Mucosa of descending colon (tissue), 3 donors: ENCODE measurements around the gene GNG5. TPM values are rescaled to one million over a fixed set of nuclear protein-coding genes. Genes with fewer than 3 reads are reported as not detected.

ENCODE experiments used
- ATAC-seq: fragments of 200-7000 bp; cut with Tn5 transposase; one replicate; pipeline ENCODE4 v1.9.1; 2020; ENCODE audit warnings: mild to moderate bottlenecking, moderate library complexity
- DNase-seq, 3 donors: peaks; one replicate each; pipeline ENCODE4 v3.0.0-alpha.2; 2020
- H3K36me3 ChIP-seq: fragments of 200-600 bp; one replicate; pipeline ENCODE4 v1.8.0; 2021; ENCODE audit warnings: low read depth, mild to moderate bottlenecking
- H3K4me1 ChIP-seq: fragments of 200-600 bp; one replicate; pipeline ENCODE4 v1.8.0; 2021; ENCODE audit warnings: low read depth, mild to moderate bottlenecking
- H3K4me3 ChIP-seq: fragments of 200-600 bp; one replicate; pipeline ENCODE4 v1.8.0; 2021; ENCODE audit warnings: mild to moderate bottlenecking
- H3K9me3 ChIP-seq: fragments of 200-600 bp; one replicate; pipeline ENCODE4 v1.8.0; 2021; ENCODE audit warnings: mild to moderate bottlenecking
- intact Hi-C, 2 donors: fragments of 100-400 bp; cut with DNase I in 1 of 2; cut with micrococcal nuclease in 1 of 2; formaldehyde crosslinking; loops; one replicate each; pipeline versions ENCODE4 v1.11.0 to v1.11.1; 2022; cut with DNase I, micrococcal nuclease
- total RNA-seq, 3 donors: library from RNA; stranded (reverse); fragmentation: NEBNext Ultra II Directional in 2 of 3; extraction: Animal tissue kit (Norgen Biotek cat#: 25700) in 2 of 3; gene quantifications; one replicate each; pipeline versions ENCODE4 v1.2.1 to v1.2.4, GENCODE V29; 2021 to 2023
- TF ChIP-seq, protein P1 (sequence below): fragments of 200-600 bp; IDR thresholded peaks from one replicate; pipeline ENCODE4 v1.8.0; 2022; ENCODE audit warnings: antibody characterized with exemption, mild to moderate bottlenecking
- donor health status: DM: no; HTN: no; CAD: no; lungs with moderate emphysema.
- donor health status: DM: no; HTN: no; CAD: no.
- donor health status: DM: no; HTN: yes; CAD: no.

The GNG5 gene
- total RNA-seq, 3 donors from 2014 or later = 75.6 to 158 (median 144) TPM

GRCh38 chr1:84538599-84538998 lies 32.2 kb upstream of the GNG5 start:
- H3K4me1 ChIP-seq = no peaks in the 10 kb centered on the region
- ATAC-seq = no peak
- H3K36me3 ChIP-seq = no peaks in the 10 kb centered on the region
- H3K9me3 ChIP-seq = no peaks in the 10 kb centered on the region
- intact Hi-C loops = no loop called here
- TF ChIP-seq, protein P1, sequence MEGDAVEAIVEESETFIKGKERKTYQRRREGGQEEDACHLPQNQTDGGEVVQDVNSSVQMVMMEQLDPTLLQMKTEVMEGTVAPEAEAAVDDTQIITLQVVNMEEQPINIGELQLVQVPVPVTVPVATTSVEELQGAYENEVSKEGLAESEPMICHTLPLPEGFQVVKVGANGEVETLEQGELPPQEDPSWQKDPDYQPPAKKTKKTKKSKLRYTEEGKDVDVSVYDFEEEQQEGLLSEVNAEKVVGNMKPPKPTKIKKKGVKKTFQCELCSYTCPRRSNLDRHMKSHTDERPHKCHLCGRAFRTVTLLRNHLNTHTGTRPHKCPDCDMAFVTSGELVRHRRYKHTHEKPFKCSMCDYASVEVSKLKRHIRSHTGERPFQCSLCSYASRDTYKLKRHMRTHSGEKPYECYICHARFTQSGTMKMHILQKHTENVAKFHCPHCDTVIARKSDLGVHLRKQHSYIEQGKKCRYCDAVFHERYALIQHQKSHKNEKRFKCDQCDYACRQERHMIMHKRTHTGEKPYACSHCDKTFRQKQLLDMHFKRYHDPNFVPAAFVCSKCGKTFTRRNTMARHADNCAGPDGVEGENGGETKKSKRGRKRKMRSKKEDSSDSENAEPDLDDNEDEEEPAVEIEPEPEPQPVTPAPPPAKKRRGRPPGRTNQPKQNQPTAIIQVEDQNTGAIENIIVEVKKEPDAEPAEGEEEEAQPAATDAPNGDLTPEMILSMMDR = no peak
- no peak overlapping the region for H3K4me3 ChIP-seq
- no peak for DNase-seq

GRCh38 chr1:84525779-84526178 lies 19.4 kb upstream of the GNG5 start:
- ATAC-seq = no peak
- TF ChIP-seq, protein P1 = no peak
- intact Hi-C loops = no loop called here
- no peak overlapping the region for H3K4me3 ChIP-seq
- no peaks in the 10 kb centered on the region for H3K9me3 ChIP-seq
- no peak for DNase-seq
- H3K36me3 ChIP-seq = no peaks in the 10 kb centered on the region
- H3K4me1 ChIP-seq = no peaks in the 10 kb centered on the region

- Histone ChIP-seq H3K4me3 (no peak overlapping the region), H3K4me1 (no peaks in the 10 kb centered on the region), H3K9me3 (no peaks in the 10 kb centered on the region), H3K36me3 (no peaks in the 10 kb centered on the region)
- TF ChIP-seq, protein P1 = no peak
- DNase-seq (no peak), ATAC-seq (no peak)
- intact Hi-C loops = no loop called here
These were observed 18.2 kb upstream of the GNG5 start for GRCh38 chr1:84524590-84524989.

DNA sequence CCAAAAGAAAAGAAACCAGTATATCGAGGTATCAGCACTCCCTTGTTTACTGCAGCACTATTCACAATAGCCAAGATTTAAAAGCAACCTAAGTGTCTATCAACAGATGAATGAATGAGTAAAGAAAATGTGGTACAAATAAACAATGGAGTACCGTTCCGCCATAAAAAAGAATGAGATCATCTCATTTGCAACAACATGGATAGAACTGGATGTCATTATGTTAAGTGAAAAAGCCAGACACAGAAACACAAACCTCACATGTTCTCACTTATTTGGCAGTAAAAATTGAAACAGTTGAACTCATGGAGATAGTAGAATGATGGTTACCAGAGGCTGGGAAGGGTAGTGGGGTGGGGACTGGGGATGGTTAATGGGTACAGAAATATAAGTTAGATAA lies 4.3 kb upstream of the GNG5 start:
- TF ChIP-seq, protein P1 = no peak

GRCh38 chr1:84510165-84510564 lies 3.8 kb upstream of the GNG5 start:
- no peak for DNase-seq
- no peak for ATAC-seq
- Histone ChIP-seq H3K36me3 (no peaks in the 10 kb centered on the region), H3K4me1 (no peaks in the 10 kb centered on the region), H3K4me3 (no peak overlapping the region), H3K9me3 (no peaks in the 10 kb centered on the region)
- intact Hi-C loops = no loop called here
- TF ChIP-seq, protein P1 = no peak

More for the DNA sequence above, 4.3 kb upstream of the GNG5 start:
- Histone ChIP-seq H3K36me3 (no peaks in the 10 kb centered on the region), H3K9me3 (no peaks in the 10 kb centered on the region), H3K4me3 (no peak overlapping the region), H3K4me1 (no peaks in the 10 kb centered on the region)
- intact Hi-C loops = no loop called here
- no peak for DNase-seq
- no peak for ATAC-seq

GRCh38 chr1:84509029-84509428 lies 2.6 kb upstream of the GNG5 start:
- Histone ChIP-seq H3K36me3 (no peaks in the 10 kb centered on the region), H3K9me3 (no peaks in the 10 kb centered on the region), H3K4me3 (no peak overlapping the region), H3K4me1 (peaks cover 6% of the 10 kb centered on the region)
- TF ChIP-seq, protein P1 = no peak
- intact Hi-C loops = no loop called here
- no peak for ATAC-seq
- no peak for DNase-seq
